Measurements from ENCODE around the gene LXN.
"Not testable (repeated sequence)": the region's sequence is repeated elsewhere in the genome, so short reads cannot be mapped to it uniquely, and the experiment has no call there.

LXN gene

GRCh38 chr3:158696618-158697017 lies 24.2 kb upstream of the LXN start:
- H3K9me3 ChIP-seq (ENCODE audit: control insufficient read depth, insufficient read depth, low read length) = no peaks in the 10 kb centered on the region
- H3K4me3 ChIP-seq (ENCODE audit: low read length) = no peak overlapping the region
- H3K4me1 ChIP-seq (ENCODE audit: control insufficient read depth, low read length) = no peaks in the 10 kb centered on the region
- H4K20me1 ChIP-seq (ENCODE audit: control insufficient read depth, insufficient read depth, low read depth, low read length) = no peaks in the 10 kb centered on the region
- TF ChIP-seq EZH2phosphoT487 (IDR thresholded peaks at IDR 0.05; ENCODE audit: borderline replicate concordance, low read length) (no peak), CTCF (IDR thresholded peaks at IDR 0.05; ENCODE audit: low read depth, low read length, poor library complexity, severe bottlenecking) (no peak)
- H3K4me2 ChIP-seq (ENCODE audit: low read length) = no peak overlapping the region
- H3K79me2 ChIP-seq (ENCODE audit: control insufficient read depth, low read length) = no peaks in the 10 kb centered on the region
- peaks cover 5% of the 10 kb centered on the region; the same call in 1 of the 2 replicates for H3F3A ChIP-seq (ENCODE audit: control insufficient read depth, insufficient read depth)
- H3K27me3 ChIP-seq (ENCODE audit: control insufficient read depth, low read length) = no peaks in the 10 kb centered on the region
- H3K9me2 ChIP-seq (replicated peaks; ENCODE audit: control insufficient read depth, low read length) = no peaks in the 10 kb centered on the region
- H3K27ac ChIP-seq (ENCODE audit: low read depth, low read length) = no peak overlapping the region
- peaks cover 26% of the 10 kb centered on the region for H3K36me3 ChIP-seq (ENCODE audit: control insufficient read depth, low read length)

GRCh38 chr3:158693866-158694456 lies 21.5 kb upstream of the LXN start:
- H3K9me2 ChIP-seq (replicated peaks; ENCODE audit: control insufficient read depth, low read length); H3K4me3 ChIP-seq (ENCODE audit: low read length); H3K4me2 ChIP-seq (ENCODE audit: low read length); H3K27me3 ChIP-seq (ENCODE audit: control insufficient read depth, low read length); H3K27ac ChIP-seq (ENCODE audit: low read depth, low read length); H3K4me1 ChIP-seq (ENCODE audit: control insufficient read depth, low read length); H3K9me3 ChIP-seq (ENCODE audit: control insufficient read depth, insufficient read depth, low read length); H3K79me2 ChIP-seq (ENCODE audit: control insufficient read depth, low read length); H4K20me1 ChIP-seq (ENCODE audit: control insufficient read depth, insufficient read depth, low read depth, low read length); H3F3A ChIP-seq (ENCODE audit: control insufficient read depth, insufficient read depth): not testable (repeated sequence)
- peaks cover 39% of the 10 kb centered on the region for H3K36me3 ChIP-seq (ENCODE audit: control insufficient read depth, low read length)

- Histone ChIP-seq H3K4me3 (ENCODE audit: low read length) (no peak overlapping the region), H3K4me2 (ENCODE audit: low read length) (no peak overlapping the region), H3K27ac (ENCODE audit: low read depth, low read length) (no peak overlapping the region), H3K4me1 (ENCODE audit: control insufficient read depth, low read length) (no peaks in the 10 kb centered on the region), H3K9me3 (ENCODE audit: control insufficient read depth, insufficient read depth, low read length) (no peaks in the 10 kb centered on the region), H3K9me2 (replicated peaks; ENCODE audit: control insufficient read depth, low read length) (no peaks in the 10 kb centered on the region), H3F3A (ENCODE audit: control insufficient read depth, insufficient read depth) (no peaks in the 10 kb centered on the region), H3K36me3 (ENCODE audit: control insufficient read depth, low read length) (peaks cover 28% of the 10 kb centered on the region), H4K20me1 (ENCODE audit: control insufficient read depth, insufficient read depth, low read depth, low read length) (no peaks in the 10 kb centered on the region), H3K27me3 (ENCODE audit: control insufficient read depth, low read length) (no peaks in the 10 kb centered on the region), H3K79me2 (ENCODE audit: control insufficient read depth, low read length) (no peaks in the 10 kb centered on the region)
- TF ChIP-seq EZH2phosphoT487 (IDR thresholded peaks at IDR 0.05; ENCODE audit: borderline replicate concordance, low read length) (no peak), CTCF (IDR thresholded peaks at IDR 0.05; ENCODE audit: low read depth, low read length, poor library complexity, severe bottlenecking) (no peak)
Measured at GRCh38 chr3:158685159-158685558, 12.7 kb upstream of the LXN start.

GRCh38 chr3:158683230-158683962 lies 10.9 kb upstream of the LXN start:
- H3K9me2 ChIP-seq (replicated peaks; ENCODE audit: control insufficient read depth, low read length) = no peaks in the 10 kb centered on the region
- H3K4me3 ChIP-seq (ENCODE audit: low read length) = no peak overlapping the region
- no peaks in the 10 kb centered on the region for H4K20me1 ChIP-seq (ENCODE audit: control insufficient read depth, insufficient read depth, low read depth, low read length)
- H3K27me3 ChIP-seq (ENCODE audit: control insufficient read depth, low read length) = no peaks in the 10 kb centered on the region
- H3K36me3 ChIP-seq (ENCODE audit: control insufficient read depth, low read length) = peaks cover 29% of the 10 kb centered on the region
- no peaks in the 10 kb centered on the region for H3K4me1 ChIP-seq (ENCODE audit: control insufficient read depth, low read length)
- no peak overlapping the region for H3K27ac ChIP-seq (ENCODE audit: low read depth, low read length)
- H3K9me3 ChIP-seq (ENCODE audit: control insufficient read depth, insufficient read depth, low read length) = no peaks in the 10 kb centered on the region
- no peak overlapping the region for H3K4me2 ChIP-seq (ENCODE audit: low read length)
- TF ChIP-seq CTCF (IDR thresholded peaks at IDR 0.05; ENCODE audit: low read depth, low read length, poor library complexity, severe bottlenecking) (no peak), EZH2phosphoT487 (IDR thresholded peaks at IDR 0.05; ENCODE audit: borderline replicate concordance, low read length) (no peak)
- H3F3A ChIP-seq (ENCODE audit: control insufficient read depth, insufficient read depth) = no peaks in the 10 kb centered on the region
- no peaks in the 10 kb centered on the region for H3K79me2 ChIP-seq (ENCODE audit: control insufficient read depth, low read length)
